GM12878 (cell line): Measurements from ENCODE around the gene MVK. TPM values are rescaled to one million over a fixed set of nuclear protein-coding genes. Genes with fewer than 3 reads are reported as not detected.

ENCODE experiments used
- ATAC-seq: fragments of 200-7000 bp; cut with Tn5 transposase; 3 replicates; pipeline ENCODE4 v1.9.1; 2020; ENCODE audit warnings: mild to moderate bottlenecking, moderate library complexity
- BruUV-seq: library from RNA; stranded (reverse); fragments of 400-500 nt; replicated peaks from 2 replicates; lab custom pipeline; 2021; lab: Mats Ljungman, UMichigan
- CTCF ChIA-PET: fragments of 300-600 bp; sonication (Branson Sonifier 250); formaldehyde crosslinking; extraction: SDS; loops from one replicate; lab custom pipeline; 2021; ENCODE audit warnings: inconsistent platforms; lab: Yijun Ruan, JAX
- POLR2A ChIA-PET: fragments of 350-600 bp; formaldehyde crosslinking; extraction: SDS; loops from one replicate; lab custom pipeline; 2021; ENCODE audit warnings: inconsistent platforms; lab: Charles Lee
- RAD21 ChIA-PET: fragments of 300-600 bp; sonication (Branson Sonifier 250); formaldehyde crosslinking; loops from one replicate; lab custom pipeline; 2023; ENCODE audit warnings: antibody characterized with exemption; ENCODE audit not compliant: unreplicated experiment; lab: Charles Lee
- SMC1A ChIA-PET: fragments of 300-600 bp; sonication (Branson Sonifier 250); formaldehyde crosslinking; loops from one replicate; lab custom pipeline; 2023; ENCODE audit not compliant: unreplicated experiment, uncharacterized antibody; lab: Charles Lee
- DNase-seq: peaks from one replicate; pipeline ENCODE4 v3.0.0-alpha.2; 2011; ENCODE audit warnings: low read depth, low spot score
- FAIRE-seq: peaks from 3 replicates; lab custom pipeline; 2011; peaks lifted over from hg19 to GRCh38; lab: Jason Lieb, UNC
- H2AFZ ChIP-seq: 2 replicates; pipeline ENCODE4 v1.6.0; 2011; ENCODE audit warnings: low read depth, low read length, control low read depth; ENCODE audit not compliant: control insufficient read depth
- H3K27ac ChIP-seq: 2 replicates; pipeline ENCODE4 v1.5.1; 2011; ENCODE audit warnings: control low read depth; ENCODE audit not compliant: control insufficient read depth, insufficient read depth
- H3K27me3 ChIP-seq, 2 experiments: replicated peaks in 1 of 2; 2 replicates each; pipeline versions ENCODE4 v1.6.0 to v1.6.1; 2011; ENCODE audit warnings: low read length in 1 of 2; ENCODE audit not compliant: control insufficient read depth in 2 of 2, insufficient read depth in 2 of 2
- H3K36me3 ChIP-seq, 2 experiments: 2 replicates each; pipeline ENCODE4 v1.5.1; 2011; ENCODE audit warnings: low read length in 1 of 2; ENCODE audit not compliant: control insufficient read depth in 2 of 2, insufficient read depth in 2 of 2
- H3K4me1 ChIP-seq: 2 replicates; pipeline ENCODE4 v1.6.1; 2011; ENCODE audit warnings: mild to moderate bottlenecking, low read length, moderate library complexity, mixed read lengths; ENCODE audit not compliant: control insufficient read depth, insufficient read depth
- H3K4me2 ChIP-seq: 2 replicates; pipeline ENCODE4 v1.6.0; 2011; ENCODE audit warnings: control low read depth; ENCODE audit not compliant: control insufficient read depth, insufficient read depth
- H3K4me3 ChIP-seq: fragments of 200-600 bp; sonication (generic); 2 replicates; pipeline ENCODE4 v1.5.1; 2016
- H3K79me2 ChIP-seq: 2 replicates; pipeline ENCODE4 v1.6.0; 2011; ENCODE audit warnings: low read length; ENCODE audit not compliant: control insufficient read depth, insufficient read depth
- H3K9ac ChIP-seq: 2 replicates; pipeline ENCODE4 v1.8.0; 2011; ENCODE audit warnings: low read length, control low read depth, mixed read lengths; ENCODE audit not compliant: control insufficient read depth, insufficient read depth
- H3K9me3 ChIP-seq: replicated peaks from 3 replicates; pipeline ENCODE4 v1.5.1; 2011; ENCODE audit warnings: mild to moderate bottlenecking, low read length; ENCODE audit not compliant: control insufficient read depth, insufficient read depth
- H4K20me1 ChIP-seq: 2 replicates; pipeline ENCODE4 v1.6.0; 2011; ENCODE audit not compliant: control insufficient read depth, insufficient read depth
- CHD4 ChIP-seq: fragments of 200-600 bp; sonication (generic); IDR thresholded peaks from 2 replicates; pipeline ENCODE4 v1.6.1; 2016; ENCODE audit warnings: mild to moderate bottlenecking
- GATAD2B ChIP-seq: fragments of 450-650 bp; conservative IDR thresholded peaks from 2 replicates; pipeline ENCODE4 v1.6.1; 2017; ENCODE audit warnings: low read depth, mild to moderate bottlenecking, moderate library complexity
- NBN ChIP-seq: fragments of 450-650 bp; IDR thresholded peaks from 2 replicates; pipeline ENCODE4 v1.6.1; 2016
- NFXL1 ChIP-seq: fragments of 450-650 bp; IDR thresholded peaks from 2 replicates; pipeline ENCODE4 v1.6.1; 2017; ENCODE audit warnings: antibody characterized with exemption, mild to moderate bottlenecking, borderline replicate concordance
- RELA ChIP-seq: fragments of 450-650 bp; IDR thresholded peaks from 2 replicates; pipeline ENCODE4 v1.8.0; 2014; ENCODE audit warnings: borderline replicate concordance; ENCODE audit not compliant: partially characterized antibody
- TARDBP ChIP-seq: IDR thresholded peaks from 2 replicates; pipeline ENCODE4 v1.6.1; 2016; ENCODE audit warnings: borderline replicate concordance
- USF1 ChIP-seq: IDR thresholded peaks from 2 replicates; pipeline ENCODE4 v1.6.1; 2011; ENCODE audit warnings: borderline replicate concordance, low read depth, mild to moderate bottlenecking, moderate library complexity, mixed read lengths, low read length; ENCODE audit not compliant: insufficient read depth; ENCODE audit errors: extremely low read length
- WGBS: methylation state at CpG from one replicate; pipeline ENCODE4 v1.1.6; 2016; ENCODE audit warnings: low lambda C conversion rate; ENCODE audit not compliant: insufficient replicate concordance, insufficient coverage; ENCODE audit errors: missing lambda C conversion rate; 5-methylcytosine and 5-hydroxymethylcytosine counted together
- in situ Hi-C: fragments of 300-500 bp; cut with MboI; formaldehyde crosslinking; loops from 9 replicates; pipeline ENCODE4 v1.14.3; 2018; ENCODE audit warnings: mixed read lengths
- intact Hi-C: fragments of 100-400 bp; cut with micrococcal nuclease; formaldehyde crosslinking; loops from one replicate; pipeline ENCODE4 v1.14.2; 2022; ENCODE audit not compliant: unreplicated experiment
- polyA plus RNA-seq, 11 experiments: library from polyadenylated mRNA; depleted of rRNA in 4 of 11; unstranded in 6 of 11; stranded (reverse) in 5 of 11; fragments of >200 nt; fragmentation: Nextera tagmentation in 4 of 11; fragmentation: Illumina TruSeq in 1 of 11; extraction: Ambion mirVana in 4 of 11; extraction: Trizol in 1 of 11; gene quantifications; 1 replicate in 1 of 11; 2 replicates in 10 of 11; pipeline versions ENCODE4 v1.2.1 to v1.2.3, GENCODE V29; 2011 to 2016; ENCODE audit warnings: inconsistent platforms in 2 of 11, missing spikeins in 2 of 11, low read depth in 1 of 11
- total RNA-seq, 4 experiments: library from RNA; depleted of rRNA in 3 of 4; stranded (reverse); fragments of >200 nt in 3 of 4; fragmentation: Illumina TruSeq in 1 of 4; extraction: Trizol in 1 of 4; gene quantifications; 2 replicates each; pipeline versions ENCODE4 v1.2.1 to v1.2.3, GENCODE V29; 2013 to 2021
- TF ChIP-seq, protein P1 (sequence below): fragments of 450-650 bp; conservative IDR thresholded peaks from 2 replicates; pipeline ENCODE4 v1.6.1; 2017; ENCODE audit warnings: mild to moderate bottlenecking, moderate library complexity
- TF ChIP-seq, protein P2 (sequence below): fragments of 450-650 bp; formaldehyde crosslinking; IDR thresholded peaks from 2 replicates; pipeline ENCODE4 v1.4.0; 2020; ENCODE audit warnings: mild to moderate bottlenecking, moderate library complexity

Gene MVK
- total and polyA plus RNA-seq, 10 of the 15 experiments (the other 5 are each of a cell fraction or from before 2014, with no cell fraction given): 0.24 to 46.7 (median 31.9) TPM

DNA sequence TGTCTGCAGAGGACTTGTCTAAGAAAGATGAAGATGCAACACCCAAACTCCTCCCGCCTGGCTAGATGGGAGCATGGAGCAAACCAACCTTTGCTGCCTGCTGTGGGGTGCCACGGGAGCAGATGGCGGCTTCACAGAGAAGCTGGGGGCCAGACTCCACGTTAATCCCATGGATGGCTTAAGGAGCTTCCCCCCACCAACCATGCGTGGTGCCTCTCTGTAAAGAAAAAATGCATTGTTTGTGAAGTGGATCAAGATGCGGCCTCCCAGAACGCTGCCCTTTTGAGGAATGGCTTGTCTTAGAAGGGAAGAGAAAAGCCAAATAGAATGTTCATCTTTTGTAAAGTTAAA, 15.6 kb downstream of the MVK start (continued):
- TF ChIP-seq, protein P1, sequence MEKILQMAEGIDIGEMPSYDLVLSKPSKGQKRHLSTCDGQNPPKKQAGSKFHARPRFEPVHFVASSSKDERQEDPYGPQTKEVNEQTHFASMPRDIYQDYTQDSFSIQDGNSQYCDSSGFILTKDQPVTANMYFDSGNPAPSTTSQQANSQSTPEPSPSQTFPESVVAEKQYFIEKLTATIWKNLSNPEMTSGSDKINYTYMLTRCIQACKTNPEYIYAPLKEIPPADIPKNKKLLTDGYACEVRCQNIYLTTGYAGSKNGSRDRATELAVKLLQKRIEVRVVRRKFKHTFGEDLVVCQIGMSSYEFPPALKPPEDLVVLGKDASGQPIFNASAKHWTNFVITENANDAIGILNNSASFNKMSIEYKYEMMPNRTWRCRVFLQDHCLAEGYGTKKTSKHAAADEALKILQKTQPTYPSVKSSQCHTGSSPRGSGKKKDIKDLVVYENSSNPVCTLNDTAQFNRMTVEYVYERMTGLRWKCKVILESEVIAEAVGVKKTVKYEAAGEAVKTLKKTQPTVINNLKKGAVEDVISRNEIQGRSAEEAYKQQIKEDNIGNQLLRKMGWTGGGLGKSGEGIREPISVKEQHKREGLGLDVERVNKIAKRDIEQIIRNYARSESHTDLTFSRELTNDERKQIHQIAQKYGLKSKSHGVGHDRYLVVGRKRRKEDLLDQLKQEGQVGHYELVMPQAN: no peak
- no peak for TF ChIP-seq GATAD2B

- H3K4me2 ChIP-seq: no peak overlapping the region
- ChIA-PET RAD21 (no interaction called here), POLR2A (interaction anchor here (0.9 kb wide), 1 partner anchor 16 kb away, joined by 3 read pairs; the partner anchor contains the start of genes MMAB and MVK), SMC1A (no interaction called here), CTCF (interaction anchor here (0.6 to 2.3 kb wide), 2 partner anchors 8 to 753 kb away, joined by 3 to 10 read pairs; no protein-coding TSS in a partner anchor)
- BruUV-seq: no TSS peak
- no peak for ATAC-seq
- peaks cover under 1% of the 10 kb centered on the region; the same call in 1 of the 2 replicates for H3K4me1 ChIP-seq
- WGBS: 93% methylated on average over 16 of the region's 16 CpGs
- no peak overlapping the region for H3K9ac ChIP-seq
- no peak for FAIRE-seq
- no peak overlapping the region for H3K4me3 ChIP-seq
- H2AFZ ChIP-seq: no peak overlapping the region
- no peaks in the 10 kb centered on the region for H3K79me2 ChIP-seq
- intact Hi-C loops: no loop called here
- H4K20me1 ChIP-seq: no peaks in the 10 kb centered on the region
- no peak for DNase-seq
- in situ Hi-C loops: loop anchor here (5.0 kb wide), 1 partner anchor 188 kb away; no protein-coding TSS in a partner anchor
- peaks cover 4 to 11% of the 10 kb centered on the region in 2 experiments; a peak in 3 of 4 replicates for H3K36me3 ChIP-seq
- TF ChIP-seq, protein P2, sequence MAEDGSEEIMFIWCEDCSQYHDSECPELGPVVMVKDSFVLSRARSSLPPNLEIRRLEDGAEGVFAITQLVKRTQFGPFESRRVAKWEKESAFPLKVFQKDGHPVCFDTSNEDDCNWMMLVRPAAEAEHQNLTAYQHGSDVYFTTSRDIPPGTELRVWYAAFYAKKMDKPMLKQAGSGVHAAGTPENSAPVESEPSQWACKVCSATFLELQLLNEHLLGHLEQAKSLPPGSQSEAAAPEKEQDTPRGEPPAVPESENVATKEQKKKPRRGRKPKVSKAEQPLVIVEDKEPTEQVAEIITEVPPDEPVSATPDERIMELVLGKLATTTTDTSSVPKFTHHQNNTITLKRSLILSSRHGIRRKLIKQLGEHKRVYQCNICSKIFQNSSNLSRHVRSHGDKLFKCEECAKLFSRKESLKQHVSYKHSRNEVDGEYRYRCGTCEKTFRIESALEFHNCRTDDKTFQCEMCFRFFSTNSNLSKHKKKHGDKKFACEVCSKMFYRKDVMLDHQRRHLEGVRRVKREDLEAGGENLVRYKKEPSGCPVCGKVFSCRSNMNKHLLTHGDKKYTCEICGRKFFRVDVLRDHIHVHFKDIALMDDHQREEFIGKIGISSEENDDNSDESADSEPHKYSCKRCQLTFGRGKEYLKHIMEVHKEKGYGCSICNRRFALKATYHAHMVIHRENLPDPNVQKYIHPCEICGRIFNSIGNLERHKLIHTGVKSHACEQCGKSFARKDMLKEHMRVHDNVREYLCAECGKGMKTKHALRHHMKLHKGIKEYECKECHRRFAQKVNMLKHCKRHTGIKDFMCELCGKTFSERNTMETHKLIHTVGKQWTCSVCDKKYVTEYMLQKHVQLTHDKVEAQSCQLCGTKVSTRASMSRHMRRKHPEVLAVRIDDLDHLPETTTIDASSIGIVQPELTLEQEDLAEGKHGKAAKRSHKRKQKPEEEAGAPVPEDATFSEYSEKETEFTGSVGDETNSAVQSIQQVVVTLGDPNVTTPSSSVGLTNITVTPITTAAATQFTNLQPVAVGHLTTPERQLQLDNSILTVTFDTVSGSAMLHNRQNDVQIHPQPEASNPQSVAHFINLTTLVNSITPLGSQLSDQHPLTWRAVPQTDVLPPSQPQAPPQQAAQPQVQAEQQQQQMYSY (CRISPR knock-in tag): no peak
- TF ChIP-seq NFXL1 (no peak), NBN (no peak), TARDBP (no peak), RELA (no peak), CHD4 (no peak), USF1 (no peak)
- H3K27ac ChIP-seq: no peak overlapping the region
- H3K9me3 ChIP-seq: no peaks in the 10 kb centered on the region
- H3K27me3 ChIP-seq: no peaks in the 10 kb centered on the region
Measured at GRCh38 chr12:109589691-109590245, 16.2 kb downstream of the MVK start.
